Spleen (tissue), 7 donors: Measurements from ENCODE around the gene WDR5B.

Experiments
- POLR2A ChIP-seq, 3 donors: fragments of 450-650 bp; IDR thresholded peaks; one replicate each; pipeline ENCODE4 v1.5.1; 2017; ENCODE audit warnings: antibody characterized with exemption in 3 of 3, mild to moderate bottlenecking in 1 of 3
- POLR2AphosphoS5 ChIP-seq, 3 donors: sonication (generic); formaldehyde crosslinking; IDR thresholded peaks; one replicate each; pipeline ENCODE4 v1.5.1; 2017; ENCODE audit warnings: antibody characterized with exemption in 3 of 3
- TF ChIP-seq, protein P1 (sequence below), 11 experiments: fragments of 200-600 bp in 7 of 11; fragments of 450-650 bp in 4 of 11; sonication (generic) in 4 of 11; IDR thresholded peaks in 8 of 11; conservative IDR thresholded peaks in 3 of 11; 1 replicate in 7 of 11; 2 replicates in 4 of 11; pipeline versions ENCODE4 v1.4.0 to v1.8.0; 2016 to 2021; ENCODE audit warnings: antibody characterized with exemption in 11 of 11, inconsistent platforms in 4 of 11, mild to moderate bottlenecking in 1 of 11
- donor health status: DM: no; HTN: no; CAD: no; lungs with moderate emphysema.
- donor health status: DM: no; HTN: no; CAD: no.
- donor health status: DM: no; HTN: no; CAD: no.

GRCh38 chr3:122403489-122403888 lies 12.4 kb downstream of the WDR5B start:
- TF ChIP-seq, protein P1, sequence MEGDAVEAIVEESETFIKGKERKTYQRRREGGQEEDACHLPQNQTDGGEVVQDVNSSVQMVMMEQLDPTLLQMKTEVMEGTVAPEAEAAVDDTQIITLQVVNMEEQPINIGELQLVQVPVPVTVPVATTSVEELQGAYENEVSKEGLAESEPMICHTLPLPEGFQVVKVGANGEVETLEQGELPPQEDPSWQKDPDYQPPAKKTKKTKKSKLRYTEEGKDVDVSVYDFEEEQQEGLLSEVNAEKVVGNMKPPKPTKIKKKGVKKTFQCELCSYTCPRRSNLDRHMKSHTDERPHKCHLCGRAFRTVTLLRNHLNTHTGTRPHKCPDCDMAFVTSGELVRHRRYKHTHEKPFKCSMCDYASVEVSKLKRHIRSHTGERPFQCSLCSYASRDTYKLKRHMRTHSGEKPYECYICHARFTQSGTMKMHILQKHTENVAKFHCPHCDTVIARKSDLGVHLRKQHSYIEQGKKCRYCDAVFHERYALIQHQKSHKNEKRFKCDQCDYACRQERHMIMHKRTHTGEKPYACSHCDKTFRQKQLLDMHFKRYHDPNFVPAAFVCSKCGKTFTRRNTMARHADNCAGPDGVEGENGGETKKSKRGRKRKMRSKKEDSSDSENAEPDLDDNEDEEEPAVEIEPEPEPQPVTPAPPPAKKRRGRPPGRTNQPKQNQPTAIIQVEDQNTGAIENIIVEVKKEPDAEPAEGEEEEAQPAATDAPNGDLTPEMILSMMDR (IDR thresholded peaks at IDR 0.05 in 8 of 11, conservative IDR thresholded peaks at IDR 0.05 in 3 of 11) = no peak
- TF ChIP-seq POLR2A (IDR thresholded peaks at IDR 0.05) = no peak
- TF ChIP-seq POLR2AphosphoS5 (IDR thresholded peaks at IDR 0.05) = no peak
